ENCODE results near the gene DRAXIN. TPM values are rescaled to one million over a fixed set of nuclear protein-coding genes. Genes with fewer than 3 reads are reported as not detected.
"Not testable (repeated sequence)": the region's sequence is repeated elsewhere in the genome, so short reads cannot be mapped to it uniquely, and the experiment has no call there.

The DRAXIN gene
- total RNA-seq, result under 1 TPM in 1 of 2 donors, not detected in 1; 0.35 TPM

DNA sequence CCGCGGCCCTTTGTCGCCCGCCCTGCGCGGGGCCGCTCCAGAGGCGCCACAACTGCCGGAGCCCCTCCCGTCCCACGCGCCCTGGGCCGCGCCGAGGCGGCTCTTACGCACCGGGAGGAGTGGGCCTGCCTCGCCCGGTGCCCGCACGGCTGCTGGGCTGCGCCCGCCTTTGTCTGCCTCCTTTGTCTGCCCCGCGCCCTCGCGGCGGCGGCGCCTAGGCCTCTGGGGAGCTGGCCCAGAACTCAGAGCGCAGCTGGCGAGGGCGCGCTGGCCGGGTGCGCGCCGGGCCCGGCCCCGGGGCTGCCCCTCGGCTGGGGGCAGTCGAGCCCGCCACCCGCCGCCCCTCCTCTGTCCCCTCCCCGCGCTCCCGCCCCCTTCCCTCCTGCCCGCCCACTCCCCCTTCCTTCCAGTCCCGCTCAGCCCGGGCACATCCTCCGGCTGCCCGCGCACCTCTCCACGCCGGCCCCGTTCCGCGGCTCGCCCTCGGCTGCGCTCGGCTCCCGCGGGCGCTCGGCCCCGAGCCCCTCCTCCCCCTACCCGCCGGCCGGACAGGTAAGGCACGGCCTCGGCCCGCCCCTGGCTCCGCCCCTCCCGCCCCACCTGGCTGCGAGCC lies at the start of gene DRAXIN:
DRAXIN (plus strand) TSS at position 409 of the 613 bp plus-strand sequence. CDS start 14,549 bp downstream, outside the sequence.
- Histone ChIP-seq H3K4me1 (ENCODE audit: control insufficient read depth in 1 of 2, low read depth in 2 of 2) (peaks cover 10 to 28% of the 10 kb centered on the region in 2 donors), H3K9me3 (no peaks in the 10 kb centered on the region), H3K27ac (no peak within 1 kb of the TSS), H3K4me3 (peak within 1 kb of the TSS; percentile 52), H3K27me3 (replicated peaks; ENCODE audit: insufficient read depth) (peaks cover 8% of the 10 kb centered on the region), H3K36me3 (no peaks in the 10 kb centered on the region)
- no peak for ATAC-seq (ENCODE audit: insufficient number of reproducible peaks, low FRiP score, low read depth)
- TF ChIP-seq CTCF (IDR thresholded peaks at IDR 0.05), result no peak
- no peak for DNase-seq (ENCODE audit: low spot score)

DNA sequence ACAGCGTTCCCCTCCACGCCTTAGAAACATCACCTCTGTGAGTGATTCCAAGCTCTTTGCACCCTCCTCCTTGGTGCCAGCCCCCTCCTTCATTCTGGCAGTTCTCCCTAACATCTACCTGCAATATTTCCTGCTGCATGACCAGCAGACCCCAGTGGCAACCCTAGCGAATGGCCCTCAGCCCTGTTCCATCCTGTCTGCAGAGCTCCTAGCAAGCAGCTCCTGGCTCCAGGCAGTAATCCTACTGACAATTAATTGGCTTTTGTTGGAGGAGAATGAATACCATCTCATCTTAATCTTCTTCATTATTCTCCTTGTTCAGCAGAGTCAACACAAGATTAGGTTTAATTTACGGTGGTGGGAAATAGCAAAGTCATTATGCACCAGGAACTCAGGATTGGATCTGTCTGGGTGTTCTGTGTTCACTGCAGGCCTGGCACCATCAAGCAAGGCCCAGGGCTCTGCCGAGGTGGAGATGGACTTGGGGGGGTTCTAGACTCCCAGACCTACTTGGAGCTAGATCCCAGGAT lies 49.7 kb upstream of the DRAXIN start:
- Histone ChIP-seq H3K27ac (no peak overlapping the region), H3K4me3 (no peak overlapping the region), H3K9me3 (no peaks in the 10 kb centered on the region), H3K36me3 (no peaks in the 10 kb centered on the region), H3K4me1 (ENCODE audit: control insufficient read depth in 1 of 2, low read depth in 2 of 2) (no peaks in the 10 kb centered on the region), H3K27me3 (replicated peaks; ENCODE audit: insufficient read depth) (no peaks in the 10 kb centered on the region)
- TF ChIP-seq CTCF (IDR thresholded peaks at IDR 0.05), result no peak
- DNase-seq (ENCODE audit: low spot score) (no peak), ATAC-seq (ENCODE audit: insufficient number of reproducible peaks, low FRiP score, low read depth) (no peak)

DNA sequence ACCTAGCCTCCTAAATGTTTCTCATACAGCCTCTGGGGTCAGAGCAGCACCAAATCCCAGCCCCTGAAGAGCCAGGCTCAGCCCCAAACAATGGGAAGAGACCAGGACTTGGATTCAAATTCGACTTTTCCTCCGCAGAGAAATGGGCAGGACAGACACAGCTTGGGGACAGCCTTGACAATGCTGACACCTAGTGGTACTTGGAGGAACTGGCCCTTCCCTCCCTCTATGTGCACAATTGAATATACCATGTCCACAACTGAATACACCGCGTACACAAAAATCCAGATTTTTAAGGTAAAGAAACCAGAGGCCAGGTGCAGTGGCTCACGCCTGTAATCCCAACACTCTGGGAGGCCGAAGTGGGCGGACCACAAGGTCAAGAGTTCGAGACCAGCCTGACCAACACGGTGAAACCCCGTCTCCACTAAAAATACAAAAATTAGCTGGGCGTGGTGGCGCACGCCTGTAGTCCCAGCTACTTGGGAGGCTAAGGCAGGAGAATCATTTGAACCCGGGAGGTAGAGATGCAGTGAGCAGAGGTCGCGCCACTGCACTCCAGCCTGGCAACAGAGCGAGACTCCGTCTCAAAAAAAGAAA lies 49.0 kb upstream of the DRAXIN start:
- H3K9me3 ChIP-seq; H3K36me3 ChIP-seq; H3K27me3 ChIP-seq (replicated peaks; ENCODE audit: insufficient read depth); H3K27ac ChIP-seq; H3K4me3 ChIP-seq; ATAC-seq (ENCODE audit: insufficient number of reproducible peaks, low FRiP score, low read depth); H3K4me1 ChIP-seq (ENCODE audit: control insufficient read depth in 1 of 2, low read depth in 2 of 2): not testable (repeated sequence)
- peak; percentile 38 for DNase-seq (ENCODE audit: low spot score)
- peak; percentile 97 for TF ChIP-seq CTCF (IDR thresholded peaks at IDR 0.05)

DNA sequence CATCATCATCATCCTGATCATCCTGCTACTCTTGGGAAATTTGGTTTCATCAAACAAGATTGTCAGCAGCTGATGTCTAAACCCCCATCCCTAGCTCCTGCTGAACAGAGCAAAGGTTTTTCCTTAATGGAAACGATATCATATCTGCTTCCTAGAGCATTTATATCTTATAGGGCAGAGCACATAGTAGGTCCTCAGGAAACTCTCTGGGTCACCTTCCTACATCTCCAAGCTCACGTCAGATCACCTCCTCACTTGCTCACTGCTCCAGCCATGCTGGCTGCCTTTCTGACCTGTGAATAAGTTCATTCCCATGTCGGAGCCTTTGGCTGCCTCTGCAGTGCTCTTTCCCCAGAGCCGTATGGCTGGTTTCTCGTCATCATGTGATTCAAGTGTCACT lies 47.7 kb upstream of the DRAXIN start:
- H3K27ac ChIP-seq, result no peak overlapping the region
- H3K9me3 ChIP-seq, result no peaks in the 10 kb centered on the region
- H3K4me3 ChIP-seq, result no peak overlapping the region
- TF ChIP-seq CTCF (IDR thresholded peaks at IDR 0.05), result no peak
- ATAC-seq (ENCODE audit: insufficient number of reproducible peaks, low FRiP score, low read depth) (no peak), DNase-seq (ENCODE audit: low spot score) (no peak)
- no peaks in the 10 kb centered on the region for H3K27me3 ChIP-seq (replicated peaks; ENCODE audit: insufficient read depth)
- no peaks in the 10 kb centered on the region for H3K36me3 ChIP-seq
- peaks cover 5 to 10% of the 10 kb centered on the region in 2 donors for H3K4me1 ChIP-seq (ENCODE audit: control insufficient read depth in 1 of 2, low read depth in 2 of 2)

DNA sequence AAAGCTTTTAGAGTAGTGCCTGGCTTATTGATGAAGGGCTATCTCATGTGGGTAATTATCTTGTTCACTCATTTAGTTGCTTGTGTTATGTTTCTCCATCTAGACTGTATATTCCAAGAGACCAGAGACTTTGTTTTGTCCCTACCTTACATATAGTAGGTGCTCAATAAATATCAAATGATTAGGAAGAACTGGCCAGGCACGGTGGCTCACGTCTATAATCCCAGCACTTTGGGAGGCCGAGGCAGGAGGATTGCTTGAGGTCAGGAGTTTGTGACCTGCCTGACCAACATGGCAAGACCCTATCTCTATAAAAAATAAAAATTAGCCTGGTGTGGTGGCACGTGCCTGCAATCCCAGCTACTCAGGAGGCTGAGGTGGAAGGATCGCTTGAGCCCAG lies 46.2 kb upstream of the DRAXIN start:
- no peaks in the 10 kb centered on the region for H3K9me3 ChIP-seq

More for the DNA sequence above, 46.2 kb upstream of the DRAXIN start:
- DNase-seq (ENCODE audit: low spot score) (no peak), ATAC-seq (ENCODE audit: insufficient number of reproducible peaks, low FRiP score, low read depth) (no peak)
- no peak overlapping the region for H3K27ac ChIP-seq
- TF ChIP-seq CTCF (IDR thresholded peaks at IDR 0.05), result no peak
- H3K36me3 ChIP-seq, result no peaks in the 10 kb centered on the region
- H3K4me1 ChIP-seq (ENCODE audit: control insufficient read depth in 1 of 2, low read depth in 2 of 2), result peaks cover 5 to 22% of the 10 kb centered on the region in 2 donors
- H3K4me3 ChIP-seq, result no peak overlapping the region
- peaks cover 5% of the 10 kb centered on the region for H3K27me3 ChIP-seq (replicated peaks; ENCODE audit: insufficient read depth)

Measured in thoracic aorta (tissue), 2 donors.